HS-27A (cell line): ENCODE data around the gene ASGR2.
"Not testable (repeated sequence)": the region's sequence is repeated elsewhere in the genome, so short reads cannot be mapped to it uniquely, and the experiment has no call there.

ENCODE experiments used
- DNase-seq: peaks from one replicate; pipeline ENCODE4 v3.0.0-alpha.2; 2012; ENCODE audit warnings: low read depth, missing footprints

Gene ASGR2

GRCh38 chr17:7114241-7114874 lies at the start of gene ASGR2:
Gene ASGR2, minus strand, starts transcription at chr17:7114822. Its CDS starts 582 bp downstream, at chr17:7114240.
- no peak for DNase-seq

GRCh38 chr17:7159571-7159970 lies 44.9 kb upstream of the ASGR2 start:
- DNase-seq = not testable (repeated sequence)

GRCh38 chr17:7158424-7158823 lies 43.8 kb upstream of the ASGR2 start:
- DNase-seq = not testable (repeated sequence)

- DNase-seq = no peak
Observed at GRCh38 chr17:7156342-7156940, 41.8 kb upstream of the ASGR2 start.

- DNase-seq = no peak
Observed at GRCh38 chr17:7147772-7148171, 33.1 kb upstream of the ASGR2 start.

- DNase-seq = no peak
Observed at GRCh38 chr17:7146115-7146514, 31.5 kb upstream of the ASGR2 start.

- no peak for DNase-seq
Observed at GRCh38 chr17:7144213-7144612, 29.6 kb upstream of the ASGR2 start.

- DNase-seq = no peak
Observed at GRCh38 chr17:7141824-7142223, 27.2 kb upstream of the ASGR2 start.

GRCh38 chr17:7139400-7139799 lies 24.8 kb upstream of the ASGR2 start:
- DNase-seq = no peak

GRCh38 chr17:7138800-7139381 lies 24.3 kb upstream of the ASGR2 start:
- DNase-seq = no peak

GRCh38 chr17:7137171-7137943 lies 22.7 kb upstream of the ASGR2 start:
- DNase-seq = no peak

GRCh38 chr17:7136266-7136877 lies 21.8 kb upstream of the ASGR2 start:
- DNase-seq = peak; percentile 3

- DNase-seq = no peak
Observed at GRCh38 chr17:7133916-7134315, 19.3 kb upstream of the ASGR2 start.

- DNase-seq = no peak
Observed at GRCh38 chr17:7133424-7133823, 18.8 kb upstream of the ASGR2 start.

GRCh38 chr17:7132511-7133094 lies 18.0 kb upstream of the ASGR2 start:
- DNase-seq = no peak

- no peak for DNase-seq
Observed at GRCh38 chr17:7131423-7131791, 16.8 kb upstream of the ASGR2 start.

GRCh38 chr17:7130621-7131422 lies 16.2 kb upstream of the ASGR2 start:
- no peak for DNase-seq

- DNase-seq = no peak
Observed at GRCh38 chr17:7129311-7129710, 14.7 kb upstream of the ASGR2 start.

GRCh38 chr17:7128160-7128559 lies 13.5 kb upstream of the ASGR2 start:
- no peak for DNase-seq

- DNase-seq = not testable (repeated sequence)
Observed at GRCh38 chr17:7127501-7127900, 12.9 kb upstream of the ASGR2 start.

- not testable (repeated sequence) for DNase-seq
Observed at GRCh38 chr17:7126386-7126785, 11.8 kb upstream of the ASGR2 start.
